Lung (tissue), 12 donors: ENCODE data around the gene PPM1L. TPM values are rescaled to one million over a fixed set of nuclear protein-coding genes. Genes with fewer than 3 reads are reported as not detected.

Experiments used
- ATAC-seq: fragments of 200-7000 bp; cut with Tn5 transposase; one replicate; pipeline ENCODE4 v1.9.1; 2020; ENCODE audit warnings: moderate number of reproducible peaks; ENCODE audit not compliant: insufficient read depth, low FRiP score
- DNase-seq, 3 donors: peaks; one replicate each; pipeline ENCODE4 v3.0.0-alpha.2; 2013 to 2017
- H3K27ac ChIP-seq, 2 donors: one replicate each; pipeline ENCODE4 v1.5.1; 2013; ENCODE audit warnings: mild to moderate bottlenecking in 2 of 2, moderate library complexity in 2 of 2, control low read depth in 1 of 2, inconsistent platforms in 1 of 2, low read depth in 1 of 2, low read length in 1 of 2
- H3K27me3 ChIP-seq, 3 donors: one replicate each; pipeline ENCODE4 v1.5.1; 2013; ENCODE audit warnings: low read length in 2 of 3; ENCODE audit not compliant: control insufficient read depth in 3 of 3, insufficient read depth in 3 of 3
- H3K36me3 ChIP-seq, 4 donors: one replicate each; pipeline ENCODE4 v1.5.1; 2013; ENCODE audit warnings: low read length in 4 of 4, mild to moderate bottlenecking in 1 of 4, moderate library complexity in 1 of 4; ENCODE audit not compliant: control insufficient read depth in 4 of 4, insufficient read depth in 4 of 4
- H3K4me1 ChIP-seq, 5 donors: one replicate each; pipeline ENCODE4 v1.5.1; 2013; ENCODE audit warnings: low read length in 5 of 5, mild to moderate bottlenecking in 2 of 5, moderate library complexity in 1 of 5; ENCODE audit not compliant: control insufficient read depth in 5 of 5, insufficient read depth in 5 of 5
- H3K4me3 ChIP-seq: one replicate; pipeline ENCODE4 v1.5.1; 2013; ENCODE audit warnings: mild to moderate bottlenecking, control low read depth, moderate library complexity
- H3K9ac ChIP-seq, 2 donors: one replicate each; pipeline ENCODE4 v1.5.1; 2013; ENCODE audit warnings: low read length in 2 of 2, control low read depth in 1 of 2; ENCODE audit not compliant: insufficient read depth in 1 of 2
- H3K9me3 ChIP-seq, 4 donors: one replicate each; pipeline ENCODE4 v1.5.1; 2013; ENCODE audit warnings: low read length in 3 of 4, mild to moderate bottlenecking in 1 of 4, moderate library complexity in 1 of 4; ENCODE audit not compliant: control insufficient read depth in 4 of 4, insufficient read depth in 3 of 4
- WGBS, 2 donors: extraction: QIAGEN DNeasy Blood & Tissue Kit; methylation state at CpG; one replicate each; pipeline ENCODE4 v1.1.7; 2013; 5-methylcytosine and 5-hydroxymethylcytosine counted together
- polyA plus RNA-seq, 2 donors: library from polyadenylated mRNA; stranded (reverse); fragments of 200-250 nt; gene quantifications; one replicate each; pipeline ENCODE4 v1.2.1, GENCODE V29; 2013
- total RNA-seq, 2 donors: library from RNA; depleted of rRNA in 1 of 2; stranded (reverse); fragments of >200 nt in 1 of 2; gene quantifications; one replicate each; pipeline ENCODE4 v1.2.1, GENCODE V29; 2014 to 2021
- TF ChIP-seq, protein P1 (sequence below): IDR thresholded peaks from 2 replicates; pipeline ENCODE4 v1.5.1; 2012; ENCODE audit warnings: mild to moderate bottlenecking; ENCODE audit errors: control extremely low read depth, extremely low read depth
- donor health status: control.
- donor health status: control.
- donor health status: Bipolar disorder and iron deficiency.
- donor health status: healthy.
- donor health status: DM: yes; HTN: yes; CAD: no.

Gene PPM1L
- total and polyA plus RNA-seq, 4 donors = 1.5 to 17.7 (median 6.7) TPM

DNA sequence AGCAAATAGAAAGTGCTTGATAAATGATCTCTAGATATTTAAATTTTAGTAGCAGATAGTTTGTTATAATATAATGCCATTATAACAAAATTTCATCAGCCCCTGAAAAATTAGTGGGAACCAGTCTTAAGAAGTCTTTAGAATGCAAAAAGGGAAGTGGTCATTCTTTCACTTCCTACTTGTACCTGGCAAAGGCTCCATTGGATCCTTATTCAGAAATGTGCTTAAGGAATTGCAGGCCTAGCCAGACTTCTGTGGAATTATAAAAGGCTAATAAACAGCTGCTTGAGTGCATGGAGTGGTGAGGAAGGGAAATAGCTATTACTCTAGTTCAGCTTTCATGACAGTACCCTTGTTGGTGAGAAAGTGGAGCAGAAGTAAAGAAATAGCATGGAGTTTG lies 24.2 kb downstream of the PPM1L start:
- Histone ChIP-seq H3K36me3 (no peaks in the 10 kb centered on the region), H3K27me3 (no peaks in the 10 kb centered on the region), H3K9me3 (no peaks in the 10 kb centered on the region), H3K4me3 (no peak overlapping the region), H3K9ac (no peak overlapping the region), H3K27ac (no peak overlapping the region), H3K4me1 (peaks cover 0 to 11% (median 0%) of the 10 kb centered on the region in 5 donors)
- no peak for DNase-seq
- TF ChIP-seq, protein P1, sequence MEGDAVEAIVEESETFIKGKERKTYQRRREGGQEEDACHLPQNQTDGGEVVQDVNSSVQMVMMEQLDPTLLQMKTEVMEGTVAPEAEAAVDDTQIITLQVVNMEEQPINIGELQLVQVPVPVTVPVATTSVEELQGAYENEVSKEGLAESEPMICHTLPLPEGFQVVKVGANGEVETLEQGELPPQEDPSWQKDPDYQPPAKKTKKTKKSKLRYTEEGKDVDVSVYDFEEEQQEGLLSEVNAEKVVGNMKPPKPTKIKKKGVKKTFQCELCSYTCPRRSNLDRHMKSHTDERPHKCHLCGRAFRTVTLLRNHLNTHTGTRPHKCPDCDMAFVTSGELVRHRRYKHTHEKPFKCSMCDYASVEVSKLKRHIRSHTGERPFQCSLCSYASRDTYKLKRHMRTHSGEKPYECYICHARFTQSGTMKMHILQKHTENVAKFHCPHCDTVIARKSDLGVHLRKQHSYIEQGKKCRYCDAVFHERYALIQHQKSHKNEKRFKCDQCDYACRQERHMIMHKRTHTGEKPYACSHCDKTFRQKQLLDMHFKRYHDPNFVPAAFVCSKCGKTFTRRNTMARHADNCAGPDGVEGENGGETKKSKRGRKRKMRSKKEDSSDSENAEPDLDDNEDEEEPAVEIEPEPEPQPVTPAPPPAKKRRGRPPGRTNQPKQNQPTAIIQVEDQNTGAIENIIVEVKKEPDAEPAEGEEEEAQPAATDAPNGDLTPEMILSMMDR = no peak
- ATAC-seq = no peak

GRCh38 chr3:160781402-160781801 lies 25.4 kb downstream of the PPM1L start:
- no peak overlapping the region for H3K4me3 ChIP-seq
- WGBS, 2 donors = 72 to 73% methylated on average over 4 of the region's 4 CpGs
- no peak overlapping the region for H3K27ac ChIP-seq
- TF ChIP-seq, protein P1 = no peak
- DNase-seq = no peak
- no peaks in the 10 kb centered on the region for H3K36me3 ChIP-seq
- no peaks in the 10 kb centered on the region for H3K27me3 ChIP-seq
- peaks cover 0 to 11% (median 0%) of the 10 kb centered on the region in 5 donors for H3K4me1 ChIP-seq
- no peaks in the 10 kb centered on the region for H3K9me3 ChIP-seq
- H3K9ac ChIP-seq = no peak overlapping the region
- ATAC-seq = no peak

DNA sequence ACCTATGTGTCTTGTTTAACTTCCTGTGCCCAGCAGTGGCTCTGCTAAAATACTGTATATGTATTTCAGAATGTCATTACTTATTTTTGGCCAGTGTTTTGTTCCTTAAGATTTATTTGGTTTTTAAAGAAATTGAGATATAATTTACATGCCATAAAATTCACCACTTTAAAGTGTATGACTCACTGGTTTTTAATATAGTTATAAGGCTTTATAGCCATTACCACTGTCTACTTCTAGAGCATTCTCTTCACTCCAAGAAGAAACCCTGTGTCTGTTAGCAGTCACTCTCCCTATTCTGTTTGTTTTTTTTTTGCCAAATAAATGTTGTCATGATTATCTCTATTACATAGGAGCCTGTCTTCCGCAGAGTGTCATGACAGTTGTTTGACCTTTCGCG lies 25.8 kb downstream of the PPM1L start:
- H3K9me3 ChIP-seq = no peaks in the 10 kb centered on the region
- H3K4me1 ChIP-seq = peaks cover 0 to 11% (median 0%) of the 10 kb centered on the region in 5 donors
- no peak for DNase-seq
- WGBS, 2 donors = 94% methylated on average over 3 of the region's 3 CpGs
- H3K4me3 ChIP-seq = no peak overlapping the region
- ATAC-seq = no peak
- no peak overlapping the region for H3K9ac ChIP-seq
- no peaks in the 10 kb centered on the region for H3K36me3 ChIP-seq
- TF ChIP-seq, protein P1 = no peak
- no peak overlapping the region for H3K27ac ChIP-seq
- no peaks in the 10 kb centered on the region for H3K27me3 ChIP-seq

DNA sequence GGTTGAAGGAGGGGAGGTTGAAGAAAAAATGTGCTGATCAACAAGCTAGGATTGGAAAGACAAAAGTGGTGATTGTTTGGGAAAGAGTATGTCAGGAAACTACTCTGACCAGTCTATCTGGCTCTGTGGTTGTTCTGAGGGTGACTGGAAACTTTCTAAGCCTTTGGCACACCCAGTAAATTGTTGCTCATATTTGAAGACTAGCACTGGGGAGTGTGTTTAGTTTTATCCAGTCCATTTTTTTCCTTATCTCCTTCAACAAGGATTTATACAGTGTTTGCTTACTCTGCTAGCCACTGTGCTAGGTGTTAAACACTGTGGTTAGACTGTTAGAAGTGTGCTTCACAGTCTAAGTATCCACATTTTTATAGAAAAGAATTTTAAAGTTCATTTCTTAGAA lies 28.8 kb downstream of the PPM1L start:
- no peak overlapping the region for H3K9ac ChIP-seq
- H3K36me3 ChIP-seq = no peaks in the 10 kb centered on the region
- ATAC-seq (peak; percentile 27), DNase-seq (peak in 2 of 3 donors; percentile 34 to 60)
- TF ChIP-seq, protein P1 = no peak
- peaks cover 0 to 6% (median 0%) of the 10 kb centered on the region in 5 donors for H3K4me1 ChIP-seq
- no peak overlapping the region for H3K4me3 ChIP-seq
- peaks cover 0 to 4% (median 2%) of the 10 kb centered on the region in 4 donors for H3K9me3 ChIP-seq
- H3K27me3 ChIP-seq = no peaks in the 10 kb centered on the region
- no peak overlapping the region for H3K27ac ChIP-seq
